PC-9 (cell line): ENCODE results near the gene GALNT9. TPM values are rescaled to one million over a fixed set of nuclear protein-coding genes. Genes with fewer than 3 reads are reported as not detected.

Source experiments
- BruUV-seq: library from RNA; stranded (reverse); fragments of 400-500 nt; replicated peaks from 2 replicates; lab custom pipeline; 2021; lab: Mats Ljungman, UMichigan
- CTCF ChIA-PET: fragments of 300-600 bp; sonication (Branson Sonifier 250); formaldehyde crosslinking; loops from one replicate; lab custom pipeline; 2022; ENCODE audit warnings: antibody characterized with exemption; lab: Charles Lee
- POLR2A ChIA-PET: fragments of 300-600 bp; sonication (Branson Sonifier 250); formaldehyde crosslinking; loops from one replicate; lab custom pipeline; 2022; ENCODE audit warnings: antibody characterized with exemption; ENCODE audit not compliant: unreplicated experiment; lab: Charles Lee
- DNase-seq, 2 experiments: peaks; one replicate each; pipeline versions ENCODE4 v3.0.0 to v3.0.0-alpha.2; 2015 to 2022; ENCODE audit warnings: mixed read lengths in 1 of 2
- H2AFZ ChIP-seq: fragments of 200-600 bp; sonication (generic); 2 replicates; pipeline ENCODE4 v1.8.1; 2017; ENCODE audit warnings: antibody characterized with exemption
- H3F3A ChIP-seq: fragments of 200-600 bp; sonication (generic); 2 replicates; pipeline ENCODE4 v1.8.1; 2017; ENCODE audit warnings: antibody characterized with exemption, mild to moderate bottlenecking, low read depth; ENCODE audit not compliant: insufficient read depth
- H3K27ac ChIP-seq: fragments of 200-600 bp; sonication (generic); 2 replicates; pipeline ENCODE4 v1.6.1; 2016; ENCODE audit warnings: mixed run types
- H3K27me3 ChIP-seq: fragments of 200-600 bp; sonication (generic); 2 replicates; pipeline ENCODE4 v1.6.1; 2016; ENCODE audit warnings: low read depth, mixed run types; ENCODE audit not compliant: insufficient read depth
- H3K36me3 ChIP-seq: fragments of 200-600 bp; sonication (generic); 2 replicates; pipeline ENCODE4 v1.6.1; 2016; ENCODE audit warnings: low read depth, mixed run types
- H3K4me1 ChIP-seq: fragments of 200-600 bp; sonication (generic); replicated peaks from 2 replicates; pipeline ENCODE4 v1.6.1; 2016; ENCODE audit warnings: mixed run types; ENCODE audit not compliant: insufficient read depth
- H3K4me2 ChIP-seq: fragments of 200-600 bp; sonication (generic); 2 replicates; pipeline ENCODE4 v1.6.1; 2017; ENCODE audit warnings: mixed run types
- H3K4me3 ChIP-seq: fragments of 200-600 bp; sonication (generic); 2 replicates; pipeline ENCODE4 v1.6.1; 2016; ENCODE audit warnings: mixed run types
- H3K79me2 ChIP-seq: fragments of 200-600 bp; sonication (generic); 2 replicates; pipeline ENCODE4 v1.6.1; 2017; ENCODE audit warnings: low read depth, mixed run types
- H3K9me2 ChIP-seq: fragments of 200-600 bp; sonication (generic); 2 replicates; pipeline ENCODE4 v1.8.1; 2017; ENCODE audit warnings: mild to moderate bottlenecking; ENCODE audit not compliant: insufficient read depth
- H3K9me3 ChIP-seq: fragments of 200-600 bp; sonication (generic); 2 replicates; pipeline ENCODE4 v1.8.1; 2016; ENCODE audit warnings: low read depth; ENCODE audit not compliant: insufficient read depth
- H4K20me1 ChIP-seq: fragments of 200-600 bp; sonication (generic); 2 replicates; pipeline ENCODE4 v1.8.1; 2017; ENCODE audit not compliant: insufficient read depth
- EZH2 ChIP-seq: fragments of 200-600 bp; sonication (generic); IDR thresholded peaks from 2 replicates; pipeline ENCODE4 v1.8.0; 2017; ENCODE audit warnings: antibody characterized with exemption, low read depth
- intact Hi-C: fragments of 100-400 bp; cut with micrococcal nuclease; formaldehyde crosslinking; loops from one replicate; pipeline ENCODE4 v1.10.0; 2022; ENCODE audit not compliant: unreplicated experiment
- total RNA-seq: library from RNA; stranded (reverse); gene quantifications from 2 replicates; pipeline ENCODE4 v1.2.3, GENCODE V29; 2021
- TF ChIP-seq, protein P1 (sequence below): fragments of 200-600 bp; sonication (generic); conservative IDR thresholded peaks from 2 replicates; pipeline ENCODE4 v1.6.1; 2017; ENCODE audit warnings: mixed run types, antibody characterized with exemption, mild to moderate bottlenecking, moderate library complexity

GALNT9 gene
- total RNA-seq, 1 experiment from 2014 or later, result 11.2 TPM

DNA sequence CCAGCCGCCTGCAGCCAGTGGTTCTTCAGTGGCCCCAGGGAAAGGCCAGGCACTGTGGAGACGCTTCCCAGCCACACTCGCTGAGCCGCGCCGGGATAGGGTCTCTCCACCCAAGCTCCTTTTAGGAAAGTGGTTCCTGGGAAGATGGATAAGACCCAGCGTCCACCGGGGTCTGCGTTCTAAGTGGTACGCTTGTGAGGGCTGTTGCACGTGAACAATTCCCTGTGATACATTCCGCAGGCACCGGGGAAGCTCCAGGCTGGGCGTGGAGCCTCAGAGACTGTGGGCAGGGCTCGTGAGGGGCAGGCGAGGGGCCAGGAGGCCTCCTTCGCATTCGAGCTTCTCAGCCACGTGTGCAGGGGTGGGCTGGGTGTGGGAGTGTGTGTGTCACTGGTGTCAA lies 48.4 kb downstream of the GALNT9 start:
- Histone ChIP-seq H3K9me3 (no peaks in the 10 kb centered on the region), H3K27me3 (peaks cover 52% of the 10 kb centered on the region), H3K36me3 (no peaks in the 10 kb centered on the region), H3K4me1 (peaks cover 21% of the 10 kb centered on the region), H3K27ac (no peak overlapping the region), H3K4me3 (no peak overlapping the region), H3K79me2 (no peaks in the 10 kb centered on the region), H3F3A (peaks cover 13% of the 10 kb centered on the region; the same call in 1 of the 2 replicates), H2AFZ (no peak overlapping the region), H3K9me2 (no peaks in the 10 kb centered on the region), H3K4me2 (no peak overlapping the region), H4K20me1 (no peaks in the 10 kb centered on the region; the same call in 1 of the 2 replicates)
- POLR2A ChIA-PET, result no interaction called here
- CTCF ChIA-PET, result no interaction called here
- TF ChIP-seq EZH2, result no peak
- TF ChIP-seq, protein P1, sequence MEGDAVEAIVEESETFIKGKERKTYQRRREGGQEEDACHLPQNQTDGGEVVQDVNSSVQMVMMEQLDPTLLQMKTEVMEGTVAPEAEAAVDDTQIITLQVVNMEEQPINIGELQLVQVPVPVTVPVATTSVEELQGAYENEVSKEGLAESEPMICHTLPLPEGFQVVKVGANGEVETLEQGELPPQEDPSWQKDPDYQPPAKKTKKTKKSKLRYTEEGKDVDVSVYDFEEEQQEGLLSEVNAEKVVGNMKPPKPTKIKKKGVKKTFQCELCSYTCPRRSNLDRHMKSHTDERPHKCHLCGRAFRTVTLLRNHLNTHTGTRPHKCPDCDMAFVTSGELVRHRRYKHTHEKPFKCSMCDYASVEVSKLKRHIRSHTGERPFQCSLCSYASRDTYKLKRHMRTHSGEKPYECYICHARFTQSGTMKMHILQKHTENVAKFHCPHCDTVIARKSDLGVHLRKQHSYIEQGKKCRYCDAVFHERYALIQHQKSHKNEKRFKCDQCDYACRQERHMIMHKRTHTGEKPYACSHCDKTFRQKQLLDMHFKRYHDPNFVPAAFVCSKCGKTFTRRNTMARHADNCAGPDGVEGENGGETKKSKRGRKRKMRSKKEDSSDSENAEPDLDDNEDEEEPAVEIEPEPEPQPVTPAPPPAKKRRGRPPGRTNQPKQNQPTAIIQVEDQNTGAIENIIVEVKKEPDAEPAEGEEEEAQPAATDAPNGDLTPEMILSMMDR, result no peak
- no TSS peak for BruUV-seq
- intact Hi-C loops, result no loop called here
- no peak for DNase-seq

DNA sequence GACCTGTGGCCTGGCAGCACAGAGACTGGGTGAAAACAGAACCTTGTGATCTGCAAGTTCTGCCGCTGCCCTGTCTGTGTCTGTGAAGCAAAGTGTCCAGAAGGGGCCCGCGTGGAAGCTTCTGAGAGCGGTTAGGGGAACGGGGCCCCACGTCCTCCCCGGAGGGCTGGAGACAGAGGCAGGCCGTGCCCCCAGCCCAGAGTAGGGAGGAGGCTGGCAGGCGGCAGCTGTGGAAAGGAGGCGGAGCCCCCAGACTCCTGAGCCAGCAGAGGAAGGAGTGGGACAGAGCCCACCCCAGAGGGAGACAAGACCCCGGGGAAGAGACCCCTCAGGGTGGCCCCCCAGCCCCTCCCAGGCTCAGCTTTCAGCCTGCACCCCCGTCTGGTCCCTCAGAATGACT lies 49.0 kb downstream of the GALNT9 start:
- DNase-seq, result no peak
- intact Hi-C loops, result no loop called here
- Histone ChIP-seq H3K27me3 (peaks cover 58% of the 10 kb centered on the region), H3K27ac (no peak overlapping the region), H3K9me2 (no peaks in the 10 kb centered on the region), H3F3A (peaks cover 10% of the 10 kb centered on the region; the same call in 1 of the 2 replicates), H4K20me1 (no peaks in the 10 kb centered on the region; the same call in 1 of the 2 replicates), H3K9me3 (no peaks in the 10 kb centered on the region), H3K4me3 (no peak overlapping the region), H3K79me2 (no peaks in the 10 kb centered on the region), H3K4me2 (no peak overlapping the region), H2AFZ (no peak overlapping the region), H3K36me3 (no peaks in the 10 kb centered on the region), H3K4me1 (peaks cover 18% of the 10 kb centered on the region)
- no peak for TF ChIP-seq EZH2
- TF ChIP-seq, protein P1, result no peak
- POLR2A ChIA-PET, result no interaction called here
- BruUV-seq, result no TSS peak
- CTCF ChIA-PET, result no interaction called here

DNA sequence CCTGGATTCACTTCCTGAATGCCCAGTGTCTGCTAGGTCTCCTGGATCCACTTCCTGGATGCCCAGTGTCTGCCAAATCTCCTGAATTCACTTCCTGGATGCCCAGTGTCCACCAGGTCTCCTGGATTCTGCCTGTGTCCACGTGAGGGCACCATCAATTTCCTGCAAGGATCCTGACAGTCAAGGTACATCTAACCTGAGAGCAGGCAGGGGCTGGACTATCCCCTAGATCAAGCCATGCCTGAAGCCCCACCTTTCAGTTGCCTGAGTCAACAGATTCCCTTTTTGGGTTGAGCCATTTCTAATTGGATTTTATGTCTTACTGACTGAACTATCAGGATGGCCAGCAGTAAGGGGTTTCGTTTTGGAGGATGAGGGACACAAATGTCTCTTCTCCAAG lies 49.5 kb downstream of the GALNT9 start:
- no peak overlapping the region for H3K27ac ChIP-seq
- H3K79me2 ChIP-seq, result no peaks in the 10 kb centered on the region
- no peak overlapping the region for H2AFZ ChIP-seq
- no peak overlapping the region for H3K4me2 ChIP-seq
- peaks cover 63% of the 10 kb centered on the region for H3K27me3 ChIP-seq
- intact Hi-C loops, result no loop called here
- H4K20me1 ChIP-seq, result no peaks in the 10 kb centered on the region; the same call in 1 of the 2 replicates
- no peak overlapping the region for H3K4me3 ChIP-seq
- no peaks in the 10 kb centered on the region for H3K36me3 ChIP-seq
- ChIA-PET POLR2A (no interaction called here), CTCF (no interaction called here)
- DNase-seq, result no peak
- no peaks in the 10 kb centered on the region for H3K9me3 ChIP-seq
- no peaks in the 10 kb centered on the region for H3K9me2 ChIP-seq
- no TSS peak for BruUV-seq
- TF ChIP-seq, protein P1, result no peak
- TF ChIP-seq EZH2, result no peak
- H3K4me1 ChIP-seq, result peaks cover 13% of the 10 kb centered on the region
- peaks cover 8% of the 10 kb centered on the region; the same call in 1 of the 2 replicates for H3F3A ChIP-seq
